Activated naive CD8-positive, alpha-beta T cell treated with anti-CD3 and anti-CD28 coated beads, Interleukin-2, amount 10 ng/mL, durations not matched to agents 7 days and 5 days (primary cell): ENCODE measurements around the gene ST8SIA5. TPM values are rescaled to one million over a fixed set of nuclear protein-coding genes. Genes with fewer than 3 reads are reported as not detected.

ENCODE experiments used
- ATAC-seq: fragments of 150-1000 bp; cut with Tn5 transposase; one replicate; pipeline ENCODE4 v1.10.0; 2021; ENCODE audit warnings: low read depth, moderate library complexity
- POLR2A ChIA-PET: fragments of 350-600 bp; sonication (Branson Sonifier 250); formaldehyde crosslinking; loops from one replicate; lab custom pipeline; 2021; ENCODE audit warnings: antibody characterized with exemption; lab: Charles Lee
- DNase-seq: peaks from one replicate; pipeline ENCODE4 v3.0.0; 2021
- H3K27ac Mint-ChIP-seq: one replicate; pipeline ENCODE4 v1.8.0; 2022; ENCODE audit warnings: mild to moderate bottlenecking, mixed read lengths
- H3K27me3 Mint-ChIP-seq: one replicate; pipeline ENCODE4 v1.8.0; 2022; ENCODE audit warnings: mild to moderate bottlenecking, moderate library complexity, mixed read lengths
- H3K36me3 Mint-ChIP-seq: one replicate; pipeline ENCODE4 v1.8.0; 2021; ENCODE audit warnings: mild to moderate bottlenecking, mixed read lengths
- H3K4me1 Mint-ChIP-seq: one replicate; pipeline ENCODE4 v1.8.0; 2021; ENCODE audit warnings: mixed read lengths
- H3K4me3 Mint-ChIP-seq: one replicate; pipeline ENCODE4 v1.8.0; 2022; ENCODE audit warnings: mild to moderate bottlenecking, moderate library complexity, mixed read lengths
- H3K9me3 Mint-ChIP-seq: one replicate; pipeline ENCODE4 v1.8.0; 2021; ENCODE audit warnings: mixed read lengths
- total RNA-seq, 2 experiments: library from RNA; stranded (reverse); gene quantifications; one replicate each; pipeline ENCODE4 v1.2.3, GENCODE V29; 2021

The ST8SIA5 gene
- total RNA-seq, 2 experiments from 2014 or later: not detected

DNA sequence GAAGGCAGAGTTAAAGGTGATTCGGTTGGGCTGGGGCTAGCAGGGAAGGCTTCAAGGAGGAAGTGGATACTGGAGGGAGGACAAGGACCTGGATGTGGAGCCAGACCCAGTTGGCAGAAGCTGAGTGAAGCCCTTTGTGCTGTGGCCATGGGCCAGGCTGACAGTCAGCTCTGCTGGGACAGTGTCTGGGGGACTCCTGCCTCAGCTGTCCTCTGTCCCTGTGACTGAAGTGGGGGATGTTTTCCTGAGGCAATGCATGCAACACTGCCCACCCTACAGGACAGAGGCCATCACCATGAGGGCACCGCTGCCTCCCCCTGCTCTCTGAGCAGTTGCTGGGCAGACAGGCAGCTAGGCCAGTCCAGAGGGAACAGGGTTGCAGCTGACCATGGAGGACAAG is 40.0 kb downstream of the ST8SIA5 start:
- Mint-ChIP-seq H3K36me3 (no peaks in the 10 kb centered on the region), H3K4me1 (no peaks in the 10 kb centered on the region), H3K9me3 (no peaks in the 10 kb centered on the region), H3K27ac (no peak overlapping the region), H3K4me3 (no peak overlapping the region), H3K27me3 (peaks cover 6% of the 10 kb centered on the region)
- POLR2A ChIA-PET: no interaction called here
- no peak for DNase-seq
- ATAC-seq: no peak

DNA sequence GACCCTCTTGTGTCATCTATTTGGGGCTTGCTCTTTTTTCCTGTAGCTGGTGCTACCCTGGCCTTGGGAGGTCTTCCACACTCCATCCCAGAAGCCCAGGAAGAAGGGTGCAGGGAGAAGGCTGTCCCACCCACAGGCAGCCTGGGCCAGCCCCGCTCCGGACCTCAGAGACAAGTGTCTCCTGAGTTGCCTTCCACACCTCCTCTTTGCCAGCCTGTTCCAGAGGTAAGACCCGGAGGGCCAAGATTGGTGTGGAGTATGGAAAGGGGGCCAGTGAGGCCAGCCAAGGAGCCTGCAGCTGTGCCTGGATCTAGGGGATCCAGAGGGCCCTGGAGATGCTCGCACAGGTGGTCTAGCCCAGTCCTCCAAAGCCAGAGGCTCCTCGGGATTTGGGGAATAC is 40.5 kb downstream of the ST8SIA5 start:
- Mint-ChIP-seq H3K4me3 (no peak overlapping the region), H3K4me1 (peaks cover 2% of the 10 kb centered on the region), H3K27ac (no peak overlapping the region), H3K27me3 (peaks cover 6% of the 10 kb centered on the region), H3K9me3 (no peaks in the 10 kb centered on the region), H3K36me3 (no peaks in the 10 kb centered on the region)
- POLR2A ChIA-PET: no interaction called here
- DNase-seq: no peak
- no peak for ATAC-seq

DNA sequence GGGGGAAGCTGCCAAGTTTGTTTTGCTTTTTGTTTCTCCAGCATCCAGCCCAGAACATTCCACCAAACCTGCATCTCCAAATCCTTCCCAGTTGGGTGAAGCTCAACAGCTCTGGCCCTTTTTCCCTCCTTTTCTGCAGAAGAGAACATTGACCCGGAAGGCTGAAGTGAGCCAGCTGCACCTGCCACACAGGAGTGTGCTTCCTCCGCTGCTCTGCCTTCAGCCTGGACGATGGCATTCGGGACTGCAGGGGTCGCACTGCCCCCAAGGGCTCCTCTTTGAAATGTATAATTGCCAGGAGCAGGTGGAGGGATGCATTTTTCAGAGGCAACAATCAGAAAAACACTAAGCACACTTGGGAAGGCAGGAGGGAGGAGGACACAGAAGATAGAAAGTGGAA is 41.8 kb downstream of the ST8SIA5 start:
- no peaks in the 10 kb centered on the region for H3K9me3 Mint-ChIP-seq
- ATAC-seq (no peak), DNase-seq (no peak)
- peaks cover 6% of the 10 kb centered on the region for H3K27me3 Mint-ChIP-seq
- no peak overlapping the region for H3K4me3 Mint-ChIP-seq
- H3K4me1 Mint-ChIP-seq: peaks cover 2% of the 10 kb centered on the region
- no peaks in the 10 kb centered on the region for H3K36me3 Mint-ChIP-seq
- POLR2A ChIA-PET: no interaction called here
- no peak overlapping the region for H3K27ac Mint-ChIP-seq

DNA sequence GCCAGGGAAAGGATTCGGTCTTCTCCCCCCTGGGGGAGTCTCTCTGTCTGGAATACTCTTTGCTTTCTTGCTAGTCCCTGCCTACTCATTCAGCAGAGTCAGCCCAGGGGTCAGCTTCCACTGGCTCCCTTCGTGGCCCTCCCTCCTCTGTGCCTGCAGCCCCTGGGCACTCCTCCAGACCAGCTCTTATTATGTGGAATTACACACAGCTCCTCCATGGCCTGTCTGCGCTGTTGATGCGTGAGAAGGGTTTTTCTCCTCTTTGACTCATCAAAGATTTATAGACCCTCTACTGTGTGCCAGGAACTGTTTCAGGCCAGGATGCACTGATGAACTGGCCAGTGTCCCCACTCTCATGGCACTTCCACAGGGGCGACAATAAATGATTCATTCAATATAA is 44.4 kb downstream of the ST8SIA5 start:
- Mint-ChIP-seq H3K36me3 (no peaks in the 10 kb centered on the region), H3K9me3 (no peaks in the 10 kb centered on the region), H3K27ac (no peak overlapping the region), H3K27me3 (no peaks in the 10 kb centered on the region), H3K4me3 (no peak overlapping the region), H3K4me1 (peaks cover 2% of the 10 kb centered on the region)
- ATAC-seq (no peak), DNase-seq (no peak)
- POLR2A ChIA-PET: no interaction called here

DNA sequence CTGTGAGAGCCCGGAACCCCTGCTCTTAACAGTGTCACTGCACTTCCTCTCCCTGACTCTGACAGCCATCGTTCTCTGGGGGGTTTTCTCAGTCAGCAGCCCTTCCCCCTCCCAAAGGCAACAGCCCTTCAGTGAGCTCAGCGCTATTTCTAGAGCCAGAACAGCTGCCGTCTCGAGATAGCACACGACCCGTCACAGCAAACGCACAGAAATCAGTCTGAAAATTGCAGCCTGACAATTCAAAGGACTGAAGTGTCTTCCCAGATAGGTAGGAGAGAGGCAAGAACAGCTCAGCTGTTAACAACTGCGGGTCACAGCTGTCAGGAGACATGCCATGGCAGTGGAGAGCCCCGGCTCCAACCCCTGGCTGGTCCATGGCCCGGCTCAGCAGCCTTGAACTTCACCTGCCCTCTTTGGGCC is 45.4 kb downstream of the ST8SIA5 start:
- POLR2A ChIA-PET: no interaction called here

DNA sequence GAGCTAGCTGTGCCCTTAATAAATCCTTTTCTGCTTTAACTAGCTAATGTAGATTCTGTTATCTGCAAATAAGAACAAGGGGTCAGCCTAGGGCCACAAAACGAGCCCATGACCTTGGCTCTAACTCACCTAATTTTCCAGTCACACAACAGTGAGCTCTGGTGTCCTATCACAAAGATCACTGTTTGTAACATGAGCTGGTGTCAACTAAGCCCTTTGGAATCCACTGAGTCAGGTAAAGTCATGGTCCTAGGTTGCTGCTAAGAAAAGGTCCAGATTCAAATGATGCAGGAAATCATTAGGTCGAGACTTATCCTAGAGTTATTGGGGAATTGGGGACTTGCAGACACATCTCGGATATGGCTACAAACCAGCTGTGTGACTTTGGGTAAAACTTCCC is 49.9 kb downstream of the ST8SIA5 start:
- Mint-ChIP-seq H3K36me3 (no peaks in the 10 kb centered on the region), H3K4me1 (peaks cover 2% of the 10 kb centered on the region), H3K27ac (no peak overlapping the region), H3K27me3 (peaks cover 1% of the 10 kb centered on the region), H3K4me3 (no peak overlapping the region), H3K9me3 (no peaks in the 10 kb centered on the region)
- ATAC-seq (no peak), DNase-seq (no peak)
- POLR2A ChIA-PET: no interaction called here

More for the DNA sequence above, 45.4 kb downstream of the ST8SIA5 start:
- Mint-ChIP-seq H3K27ac (peak overlapping the region; percentile 35), H3K4me3 (no peak overlapping the region), H3K9me3 (no peaks in the 10 kb centered on the region), H3K4me1 (peaks cover 2% of the 10 kb centered on the region), H3K36me3 (no peaks in the 10 kb centered on the region), H3K27me3 (no peaks in the 10 kb centered on the region)
- DNase-seq (no peak), ATAC-seq (no peak)

DNA sequence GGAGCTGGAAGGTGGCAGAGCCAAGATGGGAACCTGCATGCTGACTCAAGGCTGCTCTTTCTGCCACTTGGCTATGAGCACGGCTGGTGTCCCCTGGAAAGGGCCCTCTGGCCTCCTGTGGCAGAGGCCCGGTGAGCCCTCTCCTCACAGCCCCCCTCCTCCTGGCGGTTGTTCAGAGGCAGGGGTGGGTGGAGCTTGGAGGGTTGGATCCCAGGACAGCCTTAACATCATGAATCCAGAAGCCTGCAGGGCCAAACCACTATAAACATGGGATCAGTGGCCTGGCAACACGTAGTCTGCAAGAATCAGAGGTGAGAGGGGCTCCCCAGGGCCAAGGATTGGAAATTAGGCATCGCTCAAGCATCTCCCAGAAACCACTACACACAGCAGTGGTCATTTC is 51.3 kb downstream of the ST8SIA5 start:
- Mint-ChIP-seq H3K36me3 (no peaks in the 10 kb centered on the region), H3K27me3 (peaks cover 1% of the 10 kb centered on the region), H3K9me3 (no peaks in the 10 kb centered on the region), H3K4me1 (no peaks in the 10 kb centered on the region), H3K4me3 (no peak overlapping the region), H3K27ac (no peak overlapping the region)
- no peak for DNase-seq
- ATAC-seq: no peak
- POLR2A ChIA-PET: no interaction called here

DNA sequence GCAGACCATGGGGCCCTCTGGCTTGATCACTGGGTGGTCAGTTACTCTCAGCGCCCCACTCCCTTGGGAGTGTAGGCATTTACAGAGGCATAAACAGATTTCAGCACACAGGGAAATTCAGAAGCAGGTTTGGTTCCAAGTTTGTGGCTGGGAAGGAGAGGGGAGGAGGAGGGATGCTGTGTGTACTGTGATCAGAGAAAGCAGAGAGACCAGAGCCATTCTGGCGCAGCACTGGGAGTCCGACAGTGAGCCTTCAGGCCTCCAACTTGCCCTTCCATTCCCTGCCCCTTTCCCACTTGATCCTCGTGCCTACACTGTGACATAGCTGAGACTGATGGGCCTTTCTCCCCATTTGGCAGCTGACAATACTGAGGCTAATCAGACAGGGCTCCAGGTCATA is 52.0 kb downstream of the ST8SIA5 start:
- no peak for DNase-seq
- ATAC-seq: no peak
- peaks cover 1% of the 10 kb centered on the region for H3K27me3 Mint-ChIP-seq
- H3K9me3 Mint-ChIP-seq: no peaks in the 10 kb centered on the region
- H3K4me3 Mint-ChIP-seq: no peak overlapping the region
- no peak overlapping the region for H3K27ac Mint-ChIP-seq
- no peaks in the 10 kb centered on the region for H3K4me1 Mint-ChIP-seq
- H3K36me3 Mint-ChIP-seq: no peaks in the 10 kb centered on the region
- POLR2A ChIA-PET: no interaction called here

DNA sequence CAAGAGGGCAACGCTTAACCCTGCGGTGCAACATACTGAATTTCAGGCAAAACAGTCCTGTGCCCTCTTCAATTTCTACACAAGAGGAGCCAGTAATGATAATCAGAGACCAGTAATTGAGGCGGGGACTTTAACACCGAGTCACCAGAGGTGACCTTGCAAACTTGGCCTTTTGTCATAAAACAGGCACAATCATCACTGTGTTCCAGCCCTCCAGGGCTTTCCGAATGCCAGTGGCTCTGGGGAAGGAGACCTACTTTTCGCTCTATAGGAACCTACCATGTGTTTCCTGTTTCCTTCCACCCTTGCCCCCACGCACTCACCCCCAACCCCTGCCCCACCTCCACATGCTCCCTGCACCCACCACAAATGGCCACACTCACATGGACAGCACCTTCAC is 52.7 kb downstream of the ST8SIA5 start:
- no peaks in the 10 kb centered on the region for H3K4me1 Mint-ChIP-seq
- no peaks in the 10 kb centered on the region for H3K36me3 Mint-ChIP-seq
- H3K4me3 Mint-ChIP-seq: no peak overlapping the region
- H3K9me3 Mint-ChIP-seq: no peaks in the 10 kb centered on the region
- POLR2A ChIA-PET: no interaction called here
- H3K27ac Mint-ChIP-seq: no peak overlapping the region
- peaks cover 1% of the 10 kb centered on the region for H3K27me3 Mint-ChIP-seq
- DNase-seq (no peak), ATAC-seq (no peak)

DNA sequence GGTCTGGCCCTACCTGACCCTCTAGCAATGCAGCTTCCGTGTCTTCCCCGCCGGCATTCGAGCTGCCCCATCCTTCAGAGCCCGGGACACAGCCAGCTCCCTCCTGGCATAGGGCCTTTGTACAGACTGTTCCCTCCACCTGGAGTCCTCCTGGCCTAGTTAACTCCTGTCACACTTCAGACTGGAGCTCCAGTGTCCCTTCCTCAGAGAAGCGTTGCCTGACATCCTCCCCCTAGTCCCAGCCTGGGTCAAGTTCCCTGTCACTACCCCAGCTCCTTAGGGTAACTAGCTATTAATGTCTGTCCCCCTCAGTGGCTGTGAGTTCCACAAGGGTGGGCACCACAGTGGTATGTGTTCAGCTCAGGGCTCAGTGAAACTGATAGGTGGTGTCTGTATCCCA is 54.4 kb downstream of the ST8SIA5 start:
- H3K4me1 Mint-ChIP-seq: no peaks in the 10 kb centered on the region
- H3K4me3 Mint-ChIP-seq: no peak overlapping the region
- peaks cover 5% of the 10 kb centered on the region for H3K9me3 Mint-ChIP-seq
- DNase-seq (no peak), ATAC-seq (no peak)
- H3K36me3 Mint-ChIP-seq: no peaks in the 10 kb centered on the region
- POLR2A ChIA-PET: interaction anchor here (0.7 kb wide), 1 partner anchor 257 kb away, joined by 3 read pairs; no protein-coding TSS in a partner anchor
- peaks cover 6% of the 10 kb centered on the region for H3K27me3 Mint-ChIP-seq
- H3K27ac Mint-ChIP-seq: no peak overlapping the region

DNA sequence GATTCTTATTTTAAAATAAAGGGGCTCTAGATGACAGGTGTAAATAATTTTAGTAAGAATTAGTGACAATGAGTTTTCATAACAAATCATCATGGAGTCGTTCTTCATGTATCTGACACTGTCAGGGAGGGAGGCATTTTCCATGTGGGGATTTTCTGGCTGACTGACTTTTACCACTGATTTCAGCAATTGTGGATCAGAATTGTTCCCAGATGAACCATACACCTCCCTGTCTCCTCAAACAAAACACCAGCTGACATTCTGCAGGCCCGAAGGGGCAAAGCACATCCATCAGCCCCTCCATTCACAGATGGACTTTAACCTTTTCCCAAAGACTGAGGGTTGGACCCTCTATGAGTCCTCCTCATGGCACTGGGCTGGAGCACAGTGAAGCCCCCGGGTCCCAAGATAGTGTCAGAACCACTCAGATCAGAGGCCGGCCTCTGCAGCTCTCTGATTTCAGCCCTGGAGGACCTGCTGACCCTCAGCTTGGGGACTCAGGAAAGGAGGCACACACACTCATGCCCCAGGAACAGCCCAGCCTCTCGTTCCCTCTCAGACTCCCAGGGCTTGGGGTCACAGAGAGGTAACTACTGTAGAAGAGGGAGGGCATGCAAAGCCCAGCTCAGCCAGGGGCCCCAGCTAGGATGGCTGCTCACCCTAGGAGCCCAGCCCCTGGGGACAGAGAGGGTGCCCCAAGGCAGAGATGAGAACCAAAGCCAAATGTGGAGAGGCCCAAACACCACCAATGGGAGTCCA is 56.6 kb downstream of the ST8SIA5 start:
- H3K27me3 Mint-ChIP-seq: peaks cover 13% of the 10 kb centered on the region
- peaks cover 5% of the 10 kb centered on the region for H3K9me3 Mint-ChIP-seq
- POLR2A ChIA-PET: no interaction called here
- no peak overlapping the region for H3K27ac Mint-ChIP-seq
- no peaks in the 10 kb centered on the region for H3K36me3 Mint-ChIP-seq
- H3K4me1 Mint-ChIP-seq: no peaks in the 10 kb centered on the region
- no peak for ATAC-seq
- no peak for DNase-seq
- H3K4me3 Mint-ChIP-seq: no peak overlapping the region

DNA sequence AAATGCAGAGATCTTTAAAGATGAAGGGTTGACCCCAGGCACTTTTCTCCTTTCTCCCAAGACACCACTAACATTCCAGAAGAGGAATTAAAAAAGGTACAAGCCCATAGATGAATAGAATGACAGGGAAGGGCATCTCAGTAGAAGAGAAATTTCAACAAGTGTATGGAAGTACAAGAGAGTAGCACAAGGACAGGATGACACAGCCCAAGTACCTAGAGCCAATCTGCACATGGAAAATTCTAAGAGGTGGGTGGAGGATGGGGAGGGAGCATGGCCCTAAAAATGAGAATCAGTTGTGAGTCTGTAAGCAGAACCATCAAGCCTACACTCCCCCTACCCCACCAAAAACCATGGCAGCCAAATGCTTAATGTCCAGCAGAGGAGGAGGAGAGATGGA is 60.2 kb downstream of the ST8SIA5 start:
- Mint-ChIP-seq H3K27ac (no peak overlapping the region), H3K36me3 (no peaks in the 10 kb centered on the region), H3K4me1 (no peaks in the 10 kb centered on the region), H3K9me3 (peaks cover 5% of the 10 kb centered on the region), H3K27me3 (peaks cover 19% of the 10 kb centered on the region), H3K4me3 (no peak overlapping the region)
- POLR2A ChIA-PET: no interaction called here
- ATAC-seq (no peak), DNase-seq (no peak)

DNA sequence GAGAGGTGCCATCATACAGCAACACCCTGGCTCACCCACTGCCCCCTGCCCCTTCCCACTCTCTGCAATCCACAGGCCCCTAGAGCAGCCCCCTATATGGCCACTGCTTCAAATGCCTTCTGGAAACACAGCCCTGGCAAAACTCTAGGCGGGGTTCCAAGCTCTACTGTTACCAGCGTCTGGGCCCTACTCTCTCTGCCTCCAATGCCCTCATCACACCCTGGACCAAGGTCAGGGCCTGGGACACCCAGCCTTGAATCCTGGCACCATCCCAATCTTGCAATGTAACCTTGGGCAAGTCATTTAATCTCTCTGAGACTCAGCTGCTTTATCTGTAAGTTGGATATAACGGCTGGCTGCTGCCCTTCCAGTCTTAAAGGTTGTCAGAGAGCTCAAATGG is 60.6 kb downstream of the ST8SIA5 start:
- H3K36me3 Mint-ChIP-seq: no peaks in the 10 kb centered on the region
- DNase-seq (no peak), ATAC-seq (no peak)
- H3K27me3 Mint-ChIP-seq: peaks cover 19% of the 10 kb centered on the region
- H3K9me3 Mint-ChIP-seq: peaks cover 5% of the 10 kb centered on the region
- H3K4me1 Mint-ChIP-seq: no peaks in the 10 kb centered on the region
- POLR2A ChIA-PET: no interaction called here
- H3K4me3 Mint-ChIP-seq: no peak overlapping the region
- no peak overlapping the region for H3K27ac Mint-ChIP-seq

DNA sequence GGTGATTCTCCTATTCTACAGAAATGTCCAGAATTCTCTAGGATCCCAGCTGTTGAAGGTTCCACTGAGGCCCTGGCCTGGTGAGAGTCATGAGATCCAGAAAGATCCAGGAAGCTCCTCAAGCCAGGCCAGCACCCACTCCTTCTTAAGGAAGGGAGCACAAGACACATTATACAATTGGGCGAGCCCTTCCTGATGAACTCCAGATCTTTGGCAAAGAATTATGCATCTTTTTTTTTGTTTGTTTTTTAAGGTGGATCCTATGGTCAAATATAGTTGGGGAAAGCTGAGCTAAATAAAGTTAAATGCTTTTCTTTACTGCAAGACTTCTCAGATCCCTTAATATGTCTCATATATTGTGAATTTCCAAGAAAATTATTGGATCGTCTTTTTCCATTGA is 62.9 kb downstream of the ST8SIA5 start:
- ATAC-seq (no peak), DNase-seq (no peak)
- Mint-ChIP-seq H3K4me3 (no peak overlapping the region), H3K9me3 (peaks cover 5% of the 10 kb centered on the region), H3K27me3 (peaks cover 19% of the 10 kb centered on the region), H3K27ac (no peak overlapping the region), H3K4me1 (no peaks in the 10 kb centered on the region), H3K36me3 (no peaks in the 10 kb centered on the region)
- POLR2A ChIA-PET: no interaction called here
